ENCODE data around the gene GRID1. TPM values are rescaled to one million over a fixed set of nuclear protein-coding genes. Genes with fewer than 3 reads are reported as not detected.

GRID1 gene
- total RNA-seq, 1 experiment from 2014 or later, result not detected

DNA sequence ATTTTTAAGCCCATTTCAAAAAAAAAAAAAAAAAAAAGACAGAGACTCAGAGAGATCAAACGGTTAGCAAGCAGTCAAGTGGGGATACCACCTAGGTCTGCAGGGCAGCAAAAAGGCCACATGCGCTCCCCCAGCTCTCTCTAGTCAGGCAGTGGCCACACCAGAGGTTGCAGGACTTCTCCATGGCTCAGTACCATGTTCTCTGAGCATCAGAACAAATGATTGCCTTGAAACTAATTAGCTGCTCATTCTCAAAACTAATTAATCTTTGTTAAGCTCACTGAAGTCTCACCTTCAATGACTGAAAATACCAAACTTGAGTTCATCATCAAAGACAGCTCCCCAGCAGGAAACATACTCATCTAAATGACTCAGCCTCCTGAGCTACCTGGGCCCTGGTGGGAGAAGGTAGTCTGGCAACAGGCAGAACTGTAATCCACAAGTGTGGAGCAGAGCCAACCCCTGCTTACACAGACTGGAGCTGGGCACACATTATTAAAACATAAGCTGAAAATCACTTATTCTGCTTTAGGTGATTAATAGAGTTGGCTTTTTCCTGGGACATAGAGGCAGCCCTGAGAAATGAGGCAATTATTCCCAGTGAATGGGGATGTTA is 319.6 kb downstream of the GRID1 start:
- Histone ChIP-seq H4K20me1 (ENCODE audit: low read length) (no peaks in the 10 kb centered on the region), H3K9me3 (ENCODE audit: low read length) (no peaks in the 10 kb centered on the region), H3F3A (ENCODE audit: low read length, unreplicated experiment) (no peaks in the 10 kb centered on the region), H3K36me3 (ENCODE audit: low read depth, low read length) (no peaks in the 10 kb centered on the region), H3K4me3 (ENCODE audit: low read length) (no peak overlapping the region), H3K27me3 (ENCODE audit: low read length) (no peaks in the 10 kb centered on the region), H3K4me2 (ENCODE audit: low read length) (no peak overlapping the region), H2AFZ (ENCODE audit: low read length) (no peak overlapping the region), H3K9me2 (replicated peaks; ENCODE audit: low read length) (no peaks in the 10 kb centered on the region), H3K9ac (ENCODE audit: low read length) (no peak overlapping the region), H3K79me2 (ENCODE audit: low read length) (no peaks in the 10 kb centered on the region), H3K27ac (ENCODE audit: low read length) (no peak overlapping the region), H3K4me1 (ENCODE audit: insufficient read depth, low read length) (no peaks in the 10 kb centered on the region)
- BruUV-seq (replicated peaks), result no TSS peak
- TF ChIP-seq, protein P1, sequence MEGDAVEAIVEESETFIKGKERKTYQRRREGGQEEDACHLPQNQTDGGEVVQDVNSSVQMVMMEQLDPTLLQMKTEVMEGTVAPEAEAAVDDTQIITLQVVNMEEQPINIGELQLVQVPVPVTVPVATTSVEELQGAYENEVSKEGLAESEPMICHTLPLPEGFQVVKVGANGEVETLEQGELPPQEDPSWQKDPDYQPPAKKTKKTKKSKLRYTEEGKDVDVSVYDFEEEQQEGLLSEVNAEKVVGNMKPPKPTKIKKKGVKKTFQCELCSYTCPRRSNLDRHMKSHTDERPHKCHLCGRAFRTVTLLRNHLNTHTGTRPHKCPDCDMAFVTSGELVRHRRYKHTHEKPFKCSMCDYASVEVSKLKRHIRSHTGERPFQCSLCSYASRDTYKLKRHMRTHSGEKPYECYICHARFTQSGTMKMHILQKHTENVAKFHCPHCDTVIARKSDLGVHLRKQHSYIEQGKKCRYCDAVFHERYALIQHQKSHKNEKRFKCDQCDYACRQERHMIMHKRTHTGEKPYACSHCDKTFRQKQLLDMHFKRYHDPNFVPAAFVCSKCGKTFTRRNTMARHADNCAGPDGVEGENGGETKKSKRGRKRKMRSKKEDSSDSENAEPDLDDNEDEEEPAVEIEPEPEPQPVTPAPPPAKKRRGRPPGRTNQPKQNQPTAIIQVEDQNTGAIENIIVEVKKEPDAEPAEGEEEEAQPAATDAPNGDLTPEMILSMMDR (conservative IDR thresholded peaks at IDR 0.05; ENCODE audit: low read depth, low read length), result no peak
- TF ChIP-seq EZH2 (IDR thresholded peaks at IDR 0.05; ENCODE audit: low read length, unreplicated experiment) (no peak), EZH2phosphoT487 (IDR thresholded peaks at IDR 0.05; ENCODE audit: borderline replicate concordance, low read length) (no peak)
- DNase-seq (no peak), ATAC-seq (no peak)
- ChIA-PET POLR2A (ENCODE audit: unreplicated experiment) (no interaction called here), CTCF (no interaction called here)
- intact Hi-C loops (cut with micrococcal nuclease), result no loop called here

DNA sequence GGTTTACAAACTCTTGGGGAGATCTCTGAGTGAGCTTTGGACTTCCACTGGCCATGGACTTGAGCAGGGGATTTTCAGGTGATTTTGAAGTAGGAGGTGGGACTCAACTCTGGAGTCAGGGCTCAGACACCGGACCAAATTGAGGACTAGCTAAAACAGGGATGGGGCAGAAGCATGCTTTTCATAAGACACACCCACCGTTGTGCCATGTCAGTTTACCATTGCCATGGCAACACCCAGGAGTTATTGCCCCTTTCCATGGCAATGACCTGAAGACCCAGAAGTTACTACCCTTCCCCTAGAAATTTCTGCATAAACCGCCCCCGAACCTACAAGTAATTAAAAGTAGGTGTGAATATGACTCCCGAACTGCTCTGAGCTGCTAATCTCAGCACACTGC is 320.7 kb downstream of the GRID1 start:
- TF ChIP-seq EZH2 (IDR thresholded peaks at IDR 0.05; ENCODE audit: low read length, unreplicated experiment) (no peak), EZH2phosphoT487 (IDR thresholded peaks at IDR 0.05; ENCODE audit: borderline replicate concordance, low read length) (no peak)
- TF ChIP-seq, protein P1 (conservative IDR thresholded peaks at IDR 0.05; ENCODE audit: low read depth, low read length), result no peak
- Histone ChIP-seq H3F3A (ENCODE audit: low read length, unreplicated experiment) (no peaks in the 10 kb centered on the region), H3K27me3 (ENCODE audit: low read length) (no peaks in the 10 kb centered on the region), H3K9me2 (replicated peaks; ENCODE audit: low read length) (no peaks in the 10 kb centered on the region), H3K79me2 (ENCODE audit: low read length) (no peaks in the 10 kb centered on the region), H3K4me3 (ENCODE audit: low read length) (no peak overlapping the region), H3K4me1 (ENCODE audit: insufficient read depth, low read length) (no peaks in the 10 kb centered on the region), H3K27ac (ENCODE audit: low read length) (no peak overlapping the region), H3K36me3 (ENCODE audit: low read depth, low read length) (no peaks in the 10 kb centered on the region), H2AFZ (ENCODE audit: low read length) (no peak overlapping the region), H3K9ac (ENCODE audit: low read length) (no peak overlapping the region), H3K4me2 (ENCODE audit: low read length) (no peak overlapping the region), H4K20me1 (ENCODE audit: low read length) (no peaks in the 10 kb centered on the region), H3K9me3 (ENCODE audit: low read length) (no peaks in the 10 kb centered on the region)
- ChIA-PET CTCF (no interaction called here), POLR2A (ENCODE audit: unreplicated experiment) (no interaction called here)
- intact Hi-C loops (cut with micrococcal nuclease), result no loop called here
- no TSS peak for BruUV-seq (replicated peaks)
- ATAC-seq, result no peak
- no peak for DNase-seq

DNA sequence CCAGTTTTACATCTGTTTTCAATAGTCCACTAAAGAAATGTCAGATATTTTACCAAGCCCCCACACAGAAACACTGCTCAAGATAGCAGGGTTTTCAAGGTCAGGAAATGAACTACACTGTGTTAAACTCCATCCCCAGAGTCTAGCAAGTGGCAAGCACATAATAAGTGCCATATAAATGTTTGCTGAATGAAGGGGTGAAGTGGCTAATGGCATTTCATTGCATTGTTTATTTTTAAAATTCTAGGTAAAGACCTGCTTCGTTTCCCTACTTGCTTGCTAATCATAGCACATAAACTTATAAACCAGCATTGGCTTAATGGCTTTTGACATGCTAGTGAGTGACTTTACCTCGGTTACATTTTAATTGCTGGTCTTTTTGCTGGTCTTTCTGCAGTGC is 322.6 kb downstream of the GRID1 start:
- Histone ChIP-seq H3K4me2 (ENCODE audit: low read length) (no peak overlapping the region), H4K20me1 (ENCODE audit: low read length) (no peaks in the 10 kb centered on the region), H3K79me2 (ENCODE audit: low read length) (no peaks in the 10 kb centered on the region), H3K9me3 (ENCODE audit: low read length) (no peaks in the 10 kb centered on the region), H3F3A (ENCODE audit: low read length, unreplicated experiment) (no peaks in the 10 kb centered on the region), H3K9me2 (replicated peaks; ENCODE audit: low read length) (no peaks in the 10 kb centered on the region), H3K27me3 (ENCODE audit: low read length) (no peaks in the 10 kb centered on the region), H3K27ac (ENCODE audit: low read length) (no peak overlapping the region), H3K36me3 (ENCODE audit: low read depth, low read length) (no peaks in the 10 kb centered on the region), H2AFZ (ENCODE audit: low read length) (no peak overlapping the region), H3K9ac (ENCODE audit: low read length) (no peak overlapping the region), H3K4me3 (ENCODE audit: low read length) (no peak overlapping the region), H3K4me1 (ENCODE audit: insufficient read depth, low read length) (no peaks in the 10 kb centered on the region)
- BruUV-seq (replicated peaks), result no TSS peak
- ATAC-seq (no peak), DNase-seq (no peak)
- no peak for TF ChIP-seq EZH2phosphoT487 (IDR thresholded peaks at IDR 0.05; ENCODE audit: borderline replicate concordance, low read length)
- TF ChIP-seq, protein P1 (conservative IDR thresholded peaks at IDR 0.05; ENCODE audit: low read depth, low read length), result no peak
- TF ChIP-seq EZH2 (IDR thresholded peaks at IDR 0.05; ENCODE audit: low read length, unreplicated experiment), result no peak
- intact Hi-C loops (cut with micrococcal nuclease), result no loop called here
- POLR2A ChIA-PET (ENCODE audit: unreplicated experiment), result no interaction called here
- CTCF ChIA-PET, result no interaction called here

Data from PC-3 (cell line).